NCI-H524 treated with DMSO at 0.1 percent for 48 hours (cell line): ENCODE data around the gene SLC35B4.

Experiments used
- DNase-seq: peaks from one replicate; lab custom pipeline; 2025; lab: John Stamatoyannopoulos, UW

Gene SLC35B4

DNA sequence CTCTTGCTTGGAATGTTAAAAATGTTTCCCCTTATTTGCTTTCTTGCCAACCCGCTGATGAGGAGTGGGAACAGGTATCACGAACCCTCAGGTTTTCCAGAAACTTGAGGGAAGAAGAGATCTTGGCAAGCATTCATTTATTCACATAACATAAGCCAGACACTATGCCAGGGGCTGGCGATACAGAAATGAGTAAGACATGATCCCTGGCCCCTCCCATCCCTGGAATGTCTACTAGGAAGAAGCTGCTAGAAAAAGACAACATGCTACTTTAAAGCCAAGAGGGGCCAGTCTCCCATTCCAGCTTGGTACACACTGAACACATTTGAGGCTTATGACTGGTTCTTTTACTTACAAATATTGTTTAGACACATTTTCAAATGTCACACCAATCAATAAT, 26.4 kb downstream of the SLC35B4 start:
- no peak for DNase-seq

DNA sequence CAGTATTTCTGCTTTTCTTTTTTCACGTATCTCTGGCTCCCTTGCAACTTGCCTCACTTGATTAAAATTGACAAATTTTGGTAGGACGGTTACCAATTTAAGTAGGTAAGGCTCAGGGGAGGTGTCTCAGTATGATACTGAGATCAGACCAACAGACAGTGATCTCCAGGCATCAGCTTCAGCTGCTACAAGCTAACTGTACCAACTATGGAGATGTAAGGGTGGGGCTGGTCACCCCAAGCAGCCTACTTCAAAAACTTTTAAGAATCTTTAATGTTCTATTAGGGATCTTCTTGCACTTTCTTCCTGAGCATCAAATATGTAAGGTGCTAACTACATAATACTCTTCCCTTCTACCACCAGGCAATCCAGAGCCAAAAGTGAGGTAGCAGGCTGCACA, 26.9 kb downstream of the SLC35B4 start:
- no peak for DNase-seq

DNA sequence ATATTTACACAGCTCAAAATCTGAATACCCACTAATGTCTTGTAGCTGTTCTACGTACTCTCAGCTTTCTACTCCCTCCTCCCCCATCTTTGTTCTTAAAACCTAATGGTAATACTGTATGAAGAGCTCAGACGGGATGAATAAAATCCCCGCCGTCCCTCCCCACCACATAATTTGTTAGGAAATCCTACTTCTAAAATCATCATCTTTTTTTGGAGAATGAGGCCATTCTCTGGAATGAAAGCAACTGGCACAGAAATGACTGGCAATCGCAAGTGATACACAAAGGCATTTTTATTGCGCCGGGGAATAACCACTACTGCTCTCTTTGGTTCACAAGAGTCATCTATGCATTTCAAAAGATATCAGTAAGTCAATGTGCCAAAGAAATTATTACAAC, 27.3 kb downstream of the SLC35B4 start:
- no peak for DNase-seq

DNA sequence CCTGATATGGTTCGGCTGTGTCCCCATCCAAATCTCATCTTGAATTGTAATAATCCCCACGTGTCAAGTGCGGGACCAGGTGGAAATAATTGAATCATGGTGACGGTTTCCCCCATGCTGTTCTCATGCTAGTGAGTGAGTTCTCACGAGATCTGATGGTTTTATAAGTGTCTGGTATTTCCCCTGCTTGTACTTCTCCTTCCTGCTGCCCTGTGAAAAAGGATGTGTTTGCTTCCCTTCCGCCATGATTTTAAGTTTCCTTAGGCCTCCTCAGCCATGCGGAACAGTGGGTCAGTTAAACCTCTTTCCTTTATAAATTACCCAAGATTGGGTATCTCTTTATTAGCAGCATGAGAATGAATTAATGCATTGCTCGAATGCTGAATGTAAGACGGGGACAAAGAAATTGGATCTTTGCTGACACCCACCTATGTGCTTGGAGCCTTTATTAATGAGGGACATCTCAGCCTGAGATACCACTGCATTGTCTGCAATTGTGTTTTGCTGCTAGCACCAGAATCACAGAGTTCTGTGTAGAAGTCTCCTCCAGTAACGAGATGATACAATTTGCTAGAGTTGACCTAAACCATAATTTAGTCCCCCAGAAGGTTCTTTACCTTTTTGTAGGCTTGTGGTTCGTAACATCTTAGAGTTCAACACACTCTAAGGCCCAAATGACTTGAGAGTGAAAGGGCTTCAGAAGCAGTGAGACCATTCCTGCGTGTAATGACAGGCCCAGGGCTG, 28.6 kb downstream of the SLC35B4 start:
- no peak for DNase-seq

DNA sequence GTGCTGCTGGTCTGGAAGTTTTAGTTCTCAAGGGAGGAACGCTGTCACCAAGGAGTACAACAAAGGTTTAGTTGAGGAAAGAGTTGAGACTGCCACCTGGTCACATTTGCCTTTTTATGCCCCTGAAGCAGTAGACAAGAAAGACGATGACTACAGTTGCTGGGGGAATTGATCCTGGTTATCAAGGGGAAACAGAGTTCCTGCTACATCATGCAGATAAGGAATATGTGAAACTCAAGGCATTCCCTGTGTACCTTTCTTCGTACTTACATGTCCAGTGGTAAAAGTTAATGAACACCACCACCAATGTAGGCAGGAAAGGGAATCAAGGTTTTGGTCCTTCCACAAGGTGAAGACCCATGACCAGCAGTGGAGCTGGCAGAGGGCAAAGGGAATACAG, 31.8 kb downstream of the SLC35B4 start:
- DNase-seq = no peak

DNA sequence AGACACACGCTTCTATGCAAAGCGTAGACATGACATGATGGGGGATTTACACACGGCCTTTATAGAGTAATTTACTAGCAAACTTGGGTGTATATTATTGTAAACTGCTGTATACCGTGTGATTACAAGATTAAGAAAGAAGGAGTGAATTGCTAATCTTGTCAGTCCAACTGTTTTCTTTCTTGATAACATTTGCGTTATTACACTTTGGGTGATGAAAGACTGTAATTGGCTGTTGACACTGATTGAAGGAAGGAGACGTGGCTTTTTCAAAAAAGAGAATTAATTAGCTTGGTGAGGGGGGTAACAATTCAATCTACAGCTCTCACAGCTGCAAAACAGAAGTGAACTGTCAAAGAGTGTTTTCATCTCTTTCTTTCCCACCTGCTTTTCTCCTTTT, 32.7 kb downstream of the SLC35B4 start:
- no peak for DNase-seq

DNA sequence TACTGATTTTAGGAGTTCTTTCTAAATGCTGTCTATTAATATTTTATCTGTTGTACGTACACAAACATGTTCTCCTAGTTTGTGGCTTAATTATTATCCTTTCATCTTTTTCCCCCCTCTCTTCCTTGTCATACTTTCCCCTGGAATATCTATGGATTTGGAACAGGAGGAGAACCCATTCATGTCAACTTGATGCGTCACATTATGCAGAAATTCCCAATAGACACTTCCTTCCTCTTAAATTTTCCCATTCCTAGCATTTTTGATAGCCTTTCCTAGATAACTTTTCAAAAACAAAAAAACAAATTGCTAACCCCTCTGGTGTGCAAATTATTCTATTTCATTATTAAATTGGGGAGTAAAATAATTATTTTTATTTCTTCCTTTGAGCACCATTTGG, 36.2 kb downstream of the SLC35B4 start:
- DNase-seq = no peak

DNA sequence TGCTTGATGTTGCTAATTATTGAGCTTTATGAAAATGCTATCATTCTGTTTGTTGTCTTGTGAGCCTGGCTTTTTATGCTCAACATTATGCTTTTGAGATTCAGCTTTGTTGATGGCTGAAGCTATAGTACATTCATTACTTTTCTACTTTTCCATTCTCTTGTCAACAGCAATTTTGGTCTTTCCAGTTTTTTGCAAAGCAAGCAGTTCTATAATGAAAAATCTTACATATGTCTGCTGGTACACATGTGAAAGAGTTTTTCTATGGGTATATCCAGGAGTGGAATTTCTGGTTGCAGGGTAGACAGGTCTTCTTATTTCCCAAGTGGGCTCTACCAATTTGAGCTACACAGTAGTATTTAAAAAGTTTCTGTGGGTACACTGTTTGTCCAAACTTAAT, 36.8 kb downstream of the SLC35B4 start:
- no peak for DNase-seq

DNA sequence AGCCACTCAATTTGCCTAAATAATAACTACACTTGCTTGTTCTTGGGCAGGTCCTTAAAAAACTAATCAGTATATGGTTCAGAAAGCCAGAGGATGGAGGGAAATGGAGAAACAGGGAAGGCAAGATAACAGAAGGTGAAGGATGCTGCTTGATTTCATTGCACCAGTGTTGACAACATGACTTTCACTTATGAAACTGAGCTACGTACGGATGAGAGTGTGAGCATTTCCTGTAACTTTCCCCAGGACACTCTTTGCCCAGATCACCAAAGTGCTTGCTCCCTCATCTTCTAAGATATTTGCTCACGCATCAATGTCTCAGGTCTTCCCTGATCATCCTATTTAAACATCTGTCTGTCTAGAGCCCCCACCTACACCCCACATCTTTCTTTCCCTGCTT, 37.4 kb downstream of the SLC35B4 start:
- no peak for DNase-seq

DNA sequence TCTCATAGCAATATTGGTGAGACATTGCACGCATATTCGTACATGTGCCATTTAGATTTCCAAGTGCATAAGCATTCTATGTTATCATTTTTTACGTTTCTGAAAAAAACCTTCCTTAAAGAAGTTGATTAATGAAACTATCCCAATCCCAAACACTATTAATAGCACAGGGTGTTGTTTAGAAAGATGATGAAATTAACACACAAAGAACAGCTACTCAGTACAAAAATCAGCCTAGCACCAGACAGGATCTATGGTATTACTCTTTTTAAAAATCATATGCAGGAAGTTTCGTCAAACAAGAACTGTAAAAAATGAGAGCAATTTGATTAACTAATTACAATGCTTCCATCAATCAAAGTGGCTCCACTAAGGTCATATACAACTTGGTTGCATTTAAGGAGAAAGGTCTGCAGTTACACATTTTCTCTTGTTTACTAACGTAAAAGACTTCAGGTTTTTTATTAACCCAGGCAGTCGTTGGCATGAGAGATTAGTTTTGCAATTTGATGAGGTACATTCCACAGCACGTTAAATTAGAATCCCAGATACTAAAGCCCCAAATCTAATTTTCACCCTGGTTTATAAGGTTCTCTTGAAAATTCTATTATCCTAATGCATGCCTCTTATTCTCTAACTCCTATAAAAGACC, 38.1 kb downstream of the SLC35B4 start:
- DNase-seq = no peak

DNA sequence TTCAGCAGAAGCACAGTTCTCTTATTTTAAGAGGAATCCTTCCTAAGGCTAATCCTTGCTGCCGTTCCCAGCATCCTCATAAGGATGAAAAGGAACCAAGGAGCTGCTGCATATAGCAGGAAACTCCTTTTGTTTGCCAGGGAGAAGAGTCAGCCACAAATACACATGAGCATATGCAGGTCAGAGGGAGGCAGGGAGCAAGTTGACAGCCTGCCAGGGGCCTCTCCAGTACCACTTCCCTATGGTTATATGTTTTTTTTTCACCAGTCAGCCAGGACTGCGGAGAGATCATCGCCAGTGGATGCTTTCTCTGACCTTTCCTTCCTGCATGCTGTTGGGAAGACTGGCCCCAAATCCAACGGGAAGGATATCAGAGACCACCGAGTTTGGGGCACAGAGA, 39.8 kb downstream of the SLC35B4 start:
- no peak for DNase-seq

DNA sequence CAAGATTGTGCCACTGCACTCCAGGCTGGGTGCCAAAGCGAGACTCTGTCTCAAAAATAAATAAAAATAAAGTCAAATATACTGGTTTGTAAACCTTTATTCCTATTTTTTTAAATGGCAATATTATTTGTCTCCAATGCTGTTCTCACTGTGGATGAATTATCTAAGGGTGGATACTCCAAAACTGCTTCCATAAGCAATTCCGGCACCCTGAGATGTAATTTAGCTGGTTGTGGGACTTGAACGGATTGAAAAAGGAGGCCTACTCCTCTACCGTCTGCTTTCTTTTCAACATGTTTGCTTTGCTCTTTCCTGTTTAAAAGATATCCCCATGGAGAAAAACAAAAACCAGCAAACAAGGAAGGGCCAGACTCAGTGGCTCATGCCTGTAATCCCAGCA, 54.4 kb downstream of the SLC35B4 start:
- DNase-seq = no peak

DNA sequence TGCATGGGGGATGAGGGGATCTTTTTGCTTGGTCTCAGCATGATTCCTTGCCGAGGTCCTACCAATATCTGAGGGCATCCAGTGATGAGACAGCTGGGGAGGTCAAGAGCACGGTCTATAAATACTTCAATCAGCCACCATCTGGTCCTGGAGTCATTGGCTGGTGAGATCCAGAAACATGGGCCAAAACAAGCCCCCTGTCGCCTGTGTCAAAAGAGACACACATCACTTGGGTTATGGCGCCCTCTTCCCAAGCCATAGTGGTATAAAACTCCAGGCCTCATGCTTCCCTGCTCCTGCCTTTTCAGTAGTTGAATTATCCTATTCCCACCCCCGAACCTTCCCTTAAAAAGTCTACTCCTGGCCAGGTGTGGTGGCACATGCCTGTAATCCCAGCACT, 60.9 kb downstream of the SLC35B4 start:
- DNase-seq = peak; percentile 84

DNA sequence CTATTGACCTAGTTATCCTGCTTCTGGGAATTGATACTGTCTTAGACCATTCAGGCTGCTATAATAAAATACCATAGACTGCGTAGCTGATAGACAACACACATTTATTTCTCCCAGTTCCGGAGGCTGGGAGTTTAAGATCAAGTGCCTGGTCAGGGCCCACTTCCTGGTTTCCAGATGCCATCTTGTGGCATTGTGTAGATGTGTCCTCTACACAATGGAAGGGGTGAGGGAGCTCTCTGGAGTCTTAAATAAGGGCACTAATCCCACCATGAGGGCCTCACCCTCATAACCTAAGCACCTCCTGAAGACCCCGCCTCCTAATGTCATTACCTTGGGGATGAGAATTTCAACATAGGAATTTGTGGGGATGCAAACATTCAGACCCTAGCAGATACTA, 62.4 kb downstream of the SLC35B4 start:
- DNase-seq = no peak

DNA sequence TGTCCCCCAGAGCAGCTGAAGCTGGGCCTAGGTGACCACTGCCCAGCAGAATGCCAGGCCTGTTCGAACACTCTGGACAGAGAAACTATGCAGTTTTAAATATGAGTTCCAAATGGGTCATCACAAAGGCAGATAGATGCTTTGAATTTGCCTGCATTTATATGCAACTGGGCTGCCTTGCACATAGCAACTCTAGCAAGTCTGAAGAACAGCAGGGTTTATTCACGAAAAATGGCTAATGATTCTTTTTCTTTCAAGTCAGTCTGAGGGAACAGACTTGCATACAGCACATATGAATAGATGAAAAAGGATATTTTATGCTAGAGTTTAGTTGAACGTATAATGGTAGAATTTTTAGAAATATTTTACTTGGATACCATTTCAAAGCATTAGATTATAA, 68.5 kb downstream of the SLC35B4 start:
- no peak for DNase-seq

DNA sequence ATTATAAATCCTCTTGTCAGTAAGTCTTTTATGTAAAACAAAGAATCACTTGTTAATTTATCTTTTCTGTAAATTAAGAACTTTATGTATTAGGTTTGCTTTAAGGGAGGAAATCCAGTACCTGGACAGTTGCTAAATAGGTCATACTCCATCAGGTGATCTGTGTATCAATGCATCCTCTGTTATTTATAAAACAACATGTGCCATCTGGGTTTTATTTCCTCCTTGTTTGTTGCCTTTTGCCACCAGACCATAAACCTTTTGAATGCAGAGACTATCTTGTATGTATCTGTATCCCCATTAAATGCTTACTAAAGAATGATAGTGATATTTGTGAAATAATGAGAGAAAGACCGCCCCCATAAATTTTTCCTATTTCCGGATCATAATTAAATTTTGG, 70.0 kb downstream of the SLC35B4 start:
- no peak for DNase-seq

DNA sequence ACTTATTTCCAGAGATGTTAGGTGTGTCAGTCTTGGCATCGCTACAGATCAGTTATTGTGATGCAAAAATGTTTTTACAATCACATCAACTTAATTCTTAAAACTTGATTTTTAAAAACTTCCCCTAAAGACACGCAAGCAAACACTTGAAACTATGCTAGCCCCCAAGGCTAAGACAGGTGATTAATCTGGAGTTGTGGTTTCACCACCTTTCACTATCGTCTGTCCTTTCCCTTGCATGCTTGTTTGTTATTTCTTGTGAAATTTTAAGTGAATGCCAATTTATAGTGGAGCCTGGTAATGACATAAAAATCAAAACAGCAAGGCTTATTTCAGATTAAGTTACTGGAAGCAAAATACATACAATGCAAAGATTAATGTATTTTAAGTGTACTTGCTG, 70.4 kb downstream of the SLC35B4 start:
- DNase-seq = no peak

DNA sequence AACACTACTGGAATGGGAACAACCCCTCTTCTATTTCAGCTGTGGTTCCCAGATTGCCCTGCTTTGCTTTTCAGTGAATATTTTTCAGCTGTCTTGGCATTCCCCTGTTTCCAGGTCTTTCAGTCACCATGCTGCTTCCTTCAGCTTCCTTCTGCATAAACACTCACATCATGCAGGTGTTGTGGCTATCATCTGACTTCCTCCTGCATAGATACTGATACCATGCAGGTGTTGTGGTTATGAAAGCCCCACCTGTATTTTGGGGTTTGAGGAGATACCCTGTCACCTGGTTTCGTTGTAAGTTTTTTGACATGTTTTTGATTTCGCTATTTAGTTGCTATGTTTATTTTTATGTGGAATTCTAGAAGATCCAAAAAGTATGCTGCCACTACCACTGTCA, 71.5 kb downstream of the SLC35B4 start:
- no peak for DNase-seq
